ENCODE measurements around the gene NPPC.

GRCh38 chr2:231900486-231900942, 25.7 kb downstream of the NPPC start:
- TF ChIP-seq, protein P1, sequence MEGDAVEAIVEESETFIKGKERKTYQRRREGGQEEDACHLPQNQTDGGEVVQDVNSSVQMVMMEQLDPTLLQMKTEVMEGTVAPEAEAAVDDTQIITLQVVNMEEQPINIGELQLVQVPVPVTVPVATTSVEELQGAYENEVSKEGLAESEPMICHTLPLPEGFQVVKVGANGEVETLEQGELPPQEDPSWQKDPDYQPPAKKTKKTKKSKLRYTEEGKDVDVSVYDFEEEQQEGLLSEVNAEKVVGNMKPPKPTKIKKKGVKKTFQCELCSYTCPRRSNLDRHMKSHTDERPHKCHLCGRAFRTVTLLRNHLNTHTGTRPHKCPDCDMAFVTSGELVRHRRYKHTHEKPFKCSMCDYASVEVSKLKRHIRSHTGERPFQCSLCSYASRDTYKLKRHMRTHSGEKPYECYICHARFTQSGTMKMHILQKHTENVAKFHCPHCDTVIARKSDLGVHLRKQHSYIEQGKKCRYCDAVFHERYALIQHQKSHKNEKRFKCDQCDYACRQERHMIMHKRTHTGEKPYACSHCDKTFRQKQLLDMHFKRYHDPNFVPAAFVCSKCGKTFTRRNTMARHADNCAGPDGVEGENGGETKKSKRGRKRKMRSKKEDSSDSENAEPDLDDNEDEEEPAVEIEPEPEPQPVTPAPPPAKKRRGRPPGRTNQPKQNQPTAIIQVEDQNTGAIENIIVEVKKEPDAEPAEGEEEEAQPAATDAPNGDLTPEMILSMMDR (IDR thresholded peaks at IDR 0.05) = peak; percentile 94
- TF ChIP-seq ZNF263 (CRISPR knock-in tag; IDR thresholded peaks at IDR 0.05; ENCODE audit: low read depth) = no peak
- no peak for TF ChIP-seq TCF7 (CRISPR knock-in tag; IDR thresholded peaks at IDR 0.05; ENCODE audit: low read depth)
- TF ChIP-seq ZNF532 (CRISPR knock-in tag; IDR thresholded peaks at IDR 0.05; ENCODE audit: borderline replicate concordance) = no peak
- peak; percentile 48 for TF ChIP-seq SP1 (CRISPR knock-in tag; conservative IDR thresholded peaks at IDR 0.05)
- no peak for TF ChIP-seq ZNF138 (CRISPR knock-in tag; conservative IDR thresholded peaks at IDR 0.05)
- peak; percentile 63; the same call in 1 of the 2 replicates for TF ChIP-seq GABPB1 (CRISPR knock-in tag; IDR thresholded peaks at IDR 0.05)
